Eye (tissue), 1 donor: ENCODE data around the gene DOCK4.
A peak's percentile ranks its signal among the peaks of the same experiment; 100 is the strongest.

Experiments used
- DNase-seq: peaks from one replicate; pipeline ENCODE4 v3.0.0-alpha.2; 2015

DOCK4 gene

DNA sequence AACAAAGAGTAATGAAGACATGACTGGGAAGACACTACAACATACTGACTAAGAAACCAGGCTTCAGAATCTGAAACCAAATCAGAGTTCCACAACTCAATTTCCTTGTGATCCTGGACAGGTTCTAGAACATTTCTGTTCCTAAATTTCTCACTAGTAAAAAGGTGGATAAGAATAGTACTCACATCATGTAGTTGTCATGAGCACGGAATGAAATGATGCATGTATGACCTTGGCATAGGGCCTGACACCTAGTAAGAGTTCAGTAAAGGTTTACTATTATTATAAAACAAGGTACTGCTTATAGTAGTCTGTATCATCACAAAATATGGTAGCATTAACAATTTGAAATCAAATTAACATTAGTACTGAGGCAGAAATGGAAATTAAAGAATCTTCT, 19.9 kb downstream of the DOCK4 start:
- no peak for DNase-seq

DNA sequence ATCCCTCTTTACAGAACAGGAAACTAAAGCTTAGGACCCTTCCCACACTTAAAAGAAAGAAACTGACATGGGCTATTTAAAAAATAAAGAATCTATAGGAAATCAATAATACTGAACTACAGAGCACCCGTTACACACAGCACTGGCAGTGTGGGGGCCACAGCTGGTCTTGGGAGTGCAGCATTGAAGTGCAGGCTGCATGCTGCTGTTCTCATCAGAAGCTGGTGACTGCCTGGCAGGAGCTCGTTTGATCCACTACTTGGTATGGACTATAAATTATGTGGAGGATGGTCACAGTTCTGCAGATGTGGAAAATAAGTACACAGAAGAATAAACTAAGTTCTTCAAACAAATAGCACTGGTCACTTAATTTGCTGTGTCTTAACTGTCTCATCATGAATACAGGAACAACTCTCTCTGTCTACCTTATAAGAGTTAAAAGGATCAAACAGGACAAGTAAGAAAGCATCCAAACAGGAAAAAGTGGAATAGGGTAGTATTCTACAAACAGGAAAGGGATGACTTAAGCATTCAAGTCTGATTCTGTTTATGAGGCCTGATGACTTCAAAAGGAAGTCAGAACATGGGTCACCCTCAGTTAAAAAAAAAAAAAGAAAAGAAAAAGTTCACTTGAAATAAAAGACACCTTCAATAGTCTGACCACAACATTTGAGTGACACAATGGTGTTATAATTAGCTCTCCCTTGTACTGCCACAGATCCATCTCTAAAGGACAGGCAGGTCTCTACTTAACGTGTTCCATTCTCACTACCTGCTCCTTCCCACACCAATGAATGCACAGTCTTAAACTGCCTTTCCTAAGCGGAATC, 21.0 kb downstream of the DOCK4 start:
- no peak for DNase-seq

DNA sequence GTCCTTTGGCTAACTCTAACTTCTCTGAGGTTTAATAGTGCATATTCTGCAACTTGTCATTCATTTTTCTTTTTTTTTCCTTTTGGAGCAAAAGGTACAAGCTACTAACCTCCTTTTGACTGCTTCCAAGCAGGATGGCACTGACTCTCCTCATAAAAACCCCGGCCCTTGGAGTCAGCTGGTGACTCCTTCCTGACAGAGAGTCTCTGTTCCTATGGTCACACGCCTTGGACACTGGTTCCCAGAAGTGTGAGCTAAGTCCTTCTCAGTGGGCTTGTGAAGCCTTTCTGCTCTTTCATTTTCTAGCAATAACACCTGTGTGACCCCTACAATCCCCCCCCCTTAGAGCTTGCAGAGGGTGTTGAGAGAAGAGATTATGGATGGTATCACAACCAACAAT, 21.7 kb downstream of the DOCK4 start:
- DNase-seq = no peak

DNA sequence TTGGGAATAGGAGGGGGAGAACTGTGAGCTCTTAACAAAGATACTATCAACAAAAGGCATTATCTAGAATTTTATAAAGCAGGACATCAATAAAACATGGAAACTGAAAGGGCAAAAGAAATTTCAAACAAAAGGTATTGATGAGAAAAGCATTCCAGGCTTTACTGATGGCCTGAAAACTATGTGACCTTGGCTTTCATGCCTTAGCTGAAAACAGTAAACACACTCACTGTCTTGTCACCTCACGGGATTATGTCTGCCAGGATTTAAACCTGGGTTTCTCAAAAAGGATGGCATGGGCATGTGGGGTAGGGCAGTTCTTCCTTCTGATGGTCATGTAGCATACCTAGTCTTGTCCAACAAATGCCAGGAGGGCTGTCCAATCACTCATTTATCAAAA, 22.9 kb downstream of the DOCK4 start:
- DNase-seq = no peak

DNA sequence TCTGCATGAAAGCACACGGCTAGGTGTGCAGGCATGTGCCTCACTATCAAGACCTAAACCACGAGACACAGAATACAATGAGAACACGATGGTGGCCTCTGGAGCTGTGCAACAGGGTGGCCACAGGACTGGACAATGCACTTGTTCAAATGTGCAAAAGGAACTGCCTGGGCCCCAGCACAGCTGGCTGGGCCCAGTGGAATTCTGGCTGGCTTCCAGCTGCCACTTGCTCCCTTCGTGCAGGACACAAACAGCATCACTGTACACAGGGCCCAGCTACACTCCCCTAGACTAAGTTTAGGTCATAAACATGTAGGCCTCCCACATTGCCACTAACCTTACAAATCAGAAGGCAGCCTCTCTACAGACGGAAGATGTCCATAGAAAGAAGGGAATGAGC, 23.4 kb downstream of the DOCK4 start:
- peak; percentile 31 for DNase-seq

DNA sequence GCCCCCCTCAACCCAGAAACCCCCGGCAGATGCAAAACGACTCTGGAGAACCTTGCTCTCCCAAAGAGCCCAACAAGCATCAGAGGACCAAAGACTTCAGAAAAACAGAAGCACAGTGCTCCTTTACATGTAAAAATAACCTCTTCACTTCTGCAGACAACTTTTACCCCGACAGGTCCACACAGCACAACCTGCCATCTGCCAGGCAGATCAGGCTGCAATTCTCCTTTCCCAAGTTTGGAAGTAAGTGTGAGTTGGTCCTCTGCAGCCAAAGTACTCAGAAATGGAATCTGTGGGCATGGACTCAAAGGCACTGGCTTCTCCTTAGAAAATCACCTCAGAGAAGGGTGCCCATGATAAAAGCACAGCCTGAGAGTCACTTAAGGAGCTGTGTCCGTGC, 26.0 kb downstream of the DOCK4 start:
- DNase-seq = no peak

DNA sequence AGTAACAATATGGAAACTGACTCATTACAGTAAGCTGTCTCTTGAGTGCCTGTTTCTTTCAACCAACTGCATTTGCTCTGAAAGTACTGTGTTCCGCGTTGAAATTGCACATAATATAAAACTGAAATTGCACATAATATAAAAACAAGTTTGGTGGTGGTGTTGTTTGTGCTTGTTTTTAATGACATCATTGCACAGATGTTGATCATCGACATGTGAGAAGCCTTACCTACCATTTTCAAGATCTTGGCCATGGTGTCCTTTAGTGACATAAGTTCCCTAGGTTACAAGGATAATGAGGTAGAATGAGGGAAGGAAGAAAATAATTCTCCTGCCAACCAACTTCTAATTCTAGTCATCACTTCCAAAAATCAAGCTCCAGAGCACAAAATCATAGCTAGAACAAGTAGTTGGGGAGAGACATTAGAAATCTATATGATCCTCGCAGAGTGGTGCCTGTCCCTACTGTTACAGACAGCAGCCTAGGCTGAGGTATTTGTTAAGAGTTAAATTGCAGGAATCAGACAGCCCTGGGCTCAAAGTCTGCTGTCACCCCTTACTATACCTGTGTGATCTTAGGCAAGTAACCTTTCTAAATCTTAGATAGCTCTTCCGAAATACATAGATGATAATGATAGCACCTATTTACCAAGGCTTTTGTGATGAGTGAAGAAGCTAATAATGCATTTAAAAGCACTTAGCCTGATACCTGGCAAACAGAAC, 29.3 kb downstream of the DOCK4 start:
- DNase-seq = no peak

DNA sequence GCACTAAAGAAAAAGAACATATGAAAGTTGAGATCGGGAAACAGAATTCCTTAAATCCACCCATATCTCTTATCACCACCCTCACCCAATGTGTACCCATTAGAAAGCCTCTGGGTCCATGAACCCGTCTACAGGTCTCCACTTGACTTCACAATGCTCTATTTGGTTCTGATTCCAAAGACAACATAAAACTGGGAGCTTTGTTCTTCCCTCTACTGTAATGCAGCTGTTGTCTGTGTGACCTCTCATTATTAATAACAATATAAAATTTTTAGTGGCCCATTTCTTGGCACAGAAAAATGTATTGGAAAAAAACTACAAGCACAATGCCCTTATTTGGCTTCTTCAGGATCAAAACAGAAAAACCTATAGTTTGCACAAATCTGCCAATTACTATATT, 30.0 kb downstream of the DOCK4 start:
- no peak for DNase-seq

DNA sequence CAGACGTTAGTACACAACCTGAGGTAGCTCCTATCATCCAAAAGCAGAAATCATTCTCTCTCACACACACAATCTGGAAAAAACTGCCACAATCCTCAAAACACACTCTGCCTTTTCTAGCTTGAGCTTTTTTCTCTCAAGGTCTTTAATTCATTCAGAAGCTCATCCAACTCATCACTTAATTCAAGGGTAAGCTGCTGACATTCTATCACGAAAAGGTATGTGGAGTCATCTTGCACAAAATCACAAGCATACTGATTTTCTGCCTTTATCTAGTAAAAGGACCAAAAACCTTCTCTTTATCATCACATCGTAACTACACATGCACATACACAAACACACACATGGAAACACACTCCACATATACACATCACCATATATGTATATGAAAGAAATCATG, 32.0 kb downstream of the DOCK4 start:
- DNase-seq = no peak

DNA sequence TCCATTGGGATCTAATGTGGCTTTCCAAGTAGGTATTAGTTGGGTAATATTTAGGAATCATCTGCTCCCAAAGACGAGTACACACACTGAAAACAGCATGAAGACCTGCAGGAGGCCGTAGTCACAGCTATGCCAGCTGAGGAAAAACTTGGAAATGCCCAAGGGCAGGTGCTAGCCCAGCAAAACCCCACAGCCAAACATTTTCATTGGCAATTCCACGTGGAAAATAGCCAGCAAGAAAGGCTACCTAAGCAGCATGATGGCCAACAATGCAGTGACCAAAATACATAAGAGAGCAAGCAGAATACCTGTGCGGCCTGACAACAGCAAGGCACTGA, 32.7 kb downstream of the DOCK4 start:
- DNase-seq = no peak

DNA sequence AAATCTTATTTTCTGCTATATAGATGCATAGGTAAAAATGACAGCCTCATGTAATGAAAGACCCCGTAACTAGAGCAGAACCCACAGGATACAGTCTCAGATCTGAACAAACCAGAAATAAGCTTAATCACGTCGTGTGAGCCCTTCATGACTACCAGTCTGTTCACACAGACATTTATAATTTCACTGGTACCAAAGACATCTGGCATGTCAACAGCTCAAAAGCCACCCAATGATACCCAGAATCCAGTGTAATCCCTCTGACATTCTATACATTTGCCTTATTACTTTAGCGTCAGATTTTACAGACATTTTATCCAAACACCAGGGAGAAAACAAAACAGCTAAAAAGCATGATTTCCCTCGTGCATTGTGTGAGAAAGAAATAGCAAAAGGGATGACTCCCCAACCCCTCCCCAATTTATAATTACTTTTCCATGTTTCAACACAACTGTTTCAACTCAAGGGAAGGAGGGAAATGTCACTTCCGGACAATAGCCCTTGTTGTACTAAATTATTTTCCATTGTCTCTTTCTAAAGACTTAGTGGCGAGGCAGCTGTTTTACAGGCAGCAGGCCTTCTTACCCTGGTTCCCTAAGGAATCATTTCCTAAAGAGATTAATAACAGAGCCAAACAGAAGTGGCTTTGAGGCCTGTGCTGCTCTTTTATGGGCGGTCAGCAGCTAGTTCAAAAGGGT, 33.2 kb downstream of the DOCK4 start:
- DNase-seq = peak; percentile 53

DNA sequence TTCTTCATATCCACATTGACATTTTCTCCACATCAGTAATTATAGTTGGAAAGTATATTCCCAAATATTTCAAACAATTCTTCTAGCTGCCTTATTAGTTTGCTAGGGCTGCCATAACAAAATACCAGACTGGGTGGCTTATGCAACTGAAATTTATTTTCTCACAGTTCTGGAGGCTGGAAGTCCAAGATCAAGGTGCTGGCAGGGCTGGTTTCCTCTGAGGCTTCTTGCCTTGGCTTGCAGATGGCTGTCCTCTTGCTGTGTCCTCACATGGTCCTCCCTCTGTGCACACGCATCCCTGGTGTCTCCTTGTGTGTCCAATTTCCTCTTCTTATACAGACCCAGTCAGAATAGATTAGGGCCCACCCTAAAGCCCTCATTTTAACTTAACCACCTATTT, 34.5 kb downstream of the DOCK4 start:
- no peak for DNase-seq

DNA sequence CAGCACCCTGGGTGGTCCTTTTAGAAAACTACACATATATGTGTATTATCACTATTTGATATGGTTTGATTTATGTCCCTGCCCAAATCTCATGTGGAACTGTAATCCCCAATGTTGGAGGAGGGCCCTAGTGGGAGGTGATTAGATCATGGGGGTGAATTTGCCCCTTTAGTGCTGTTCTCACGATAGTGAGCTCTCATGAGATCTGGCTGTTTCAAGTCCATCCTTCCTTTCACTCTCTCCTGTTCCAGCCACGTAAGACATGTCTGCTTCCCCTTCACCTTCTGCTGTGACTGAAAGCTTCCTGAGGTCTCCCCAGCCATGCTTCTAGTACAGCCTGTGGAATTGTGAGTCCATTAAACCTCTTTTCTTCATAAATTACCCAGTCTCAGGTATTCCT, 37.3 kb downstream of the DOCK4 start:
- no peak for DNase-seq

DNA sequence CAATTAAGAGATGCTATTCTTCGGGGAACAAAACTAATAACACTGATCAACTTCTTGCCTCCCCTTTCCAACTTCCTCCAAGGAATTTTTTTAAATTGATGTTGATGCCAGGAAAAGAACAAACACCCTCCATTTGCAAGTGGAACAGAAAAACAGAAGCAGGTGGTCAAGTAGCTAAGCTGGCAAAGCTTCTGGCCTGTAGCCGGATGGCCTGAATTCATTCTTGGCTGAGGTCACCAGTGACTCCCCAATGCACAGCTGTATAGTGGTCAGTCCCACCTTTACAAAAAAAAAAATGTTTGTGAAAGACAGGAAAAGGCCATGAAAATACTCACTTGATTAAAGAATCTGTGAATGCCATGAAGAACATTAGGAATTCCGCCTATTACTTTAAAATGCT, 39.1 kb downstream of the DOCK4 start:
- DNase-seq = no peak

DNA sequence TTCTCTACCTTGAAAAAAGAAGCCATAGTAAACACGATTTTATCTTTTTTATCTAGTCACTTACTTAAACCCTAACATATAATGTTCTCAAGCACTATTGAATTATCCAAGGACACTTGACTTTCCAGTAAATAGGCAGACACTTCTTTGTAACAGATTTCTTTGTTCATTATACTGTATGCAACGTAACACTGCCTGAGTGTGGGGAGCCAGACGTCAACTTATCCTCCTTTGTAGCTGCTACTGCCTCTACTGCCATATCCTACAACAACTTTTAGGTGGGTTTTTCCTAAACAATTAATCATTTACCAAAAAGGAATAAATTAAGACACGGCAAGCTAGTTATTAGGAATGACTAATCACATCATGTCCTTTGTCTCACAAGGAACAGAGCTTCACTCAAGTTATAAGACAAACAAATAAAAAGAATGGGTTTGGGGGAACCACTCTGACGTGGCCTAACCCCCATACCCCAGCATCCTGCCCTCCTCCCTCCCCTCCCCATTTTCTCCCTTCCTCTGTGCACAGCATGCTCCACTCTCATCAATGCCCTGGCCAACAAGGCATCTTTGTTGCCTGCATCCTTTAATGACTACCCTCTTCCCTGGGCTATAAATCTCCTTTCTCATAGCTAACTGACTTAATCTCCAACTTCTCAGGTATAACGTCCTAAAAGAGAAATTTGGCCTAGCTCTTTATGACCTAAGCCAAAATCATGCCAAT, 43.3 kb downstream of the DOCK4 start:
- no peak for DNase-seq

DNA sequence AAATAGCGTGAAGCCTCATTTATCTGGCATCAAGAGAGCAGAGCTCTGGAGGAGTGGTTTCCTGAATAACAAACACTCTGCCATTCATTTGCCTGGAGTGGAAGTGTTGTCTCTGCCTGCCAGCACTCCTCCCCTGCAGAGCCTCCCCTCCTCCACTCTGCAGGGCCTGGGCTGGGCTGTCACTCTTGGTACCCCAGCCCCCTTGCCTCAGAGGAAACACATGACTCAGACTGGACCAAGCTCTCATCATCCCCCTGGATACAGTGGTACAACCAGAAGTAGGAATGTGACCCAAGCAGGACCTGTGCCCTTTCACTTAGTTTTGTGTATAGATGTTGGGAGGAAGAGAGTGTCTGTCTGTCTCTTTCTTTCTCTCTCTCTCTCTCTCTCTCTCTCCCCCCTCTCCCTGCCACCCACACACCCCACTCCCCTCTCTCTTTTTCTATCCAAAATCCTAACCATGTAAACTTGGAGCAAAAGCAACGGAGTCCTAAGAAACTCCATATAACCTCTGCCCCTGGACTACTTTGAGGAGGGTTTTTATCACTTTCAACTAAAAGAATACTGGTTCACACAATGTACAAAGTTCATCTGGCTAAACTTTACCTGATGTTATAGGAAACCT, 43.9 kb downstream of the DOCK4 start:
- DNase-seq = peak; percentile 79

DNA sequence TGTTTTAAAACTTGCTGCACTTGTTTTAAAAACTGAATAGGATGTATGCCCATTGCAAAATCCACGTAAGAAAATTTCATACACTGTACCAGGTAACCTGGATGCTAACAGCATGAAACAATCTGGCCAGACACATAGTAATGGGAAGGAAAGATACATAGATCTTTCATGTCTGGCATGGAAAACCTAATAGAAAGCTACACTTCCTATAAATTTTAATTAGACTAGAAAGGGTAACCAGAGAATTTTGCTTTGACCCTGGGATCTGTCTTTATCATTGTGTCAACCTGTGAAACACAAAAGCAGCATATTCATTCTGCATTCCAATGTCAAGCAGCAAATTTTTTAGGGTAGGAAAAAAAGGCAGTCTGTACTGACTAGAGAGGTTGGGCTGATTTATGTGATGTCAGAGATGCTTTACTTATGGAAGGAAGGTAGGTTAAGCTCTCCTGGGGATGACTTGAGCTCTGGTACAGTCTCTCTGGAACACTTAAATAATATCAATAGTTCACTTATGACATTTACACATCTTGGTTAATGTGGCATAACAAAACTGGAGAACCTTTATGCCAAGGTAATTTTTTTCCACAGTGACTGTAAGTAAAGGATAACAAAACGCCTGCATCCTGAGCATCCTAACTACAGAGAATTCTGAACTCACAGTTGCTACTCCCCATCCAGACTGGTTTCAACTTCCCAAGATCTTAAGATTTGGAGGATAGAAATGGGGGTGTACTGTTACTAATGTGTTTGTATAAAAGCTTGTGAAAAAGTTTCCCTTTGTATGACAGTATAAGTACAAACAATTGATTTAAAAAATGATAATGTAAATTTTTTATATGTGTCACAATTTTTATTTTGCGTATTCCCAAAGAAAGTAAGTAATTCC, 44.7 kb downstream of the DOCK4 start:
- DNase-seq = peak; percentile 44

DNA sequence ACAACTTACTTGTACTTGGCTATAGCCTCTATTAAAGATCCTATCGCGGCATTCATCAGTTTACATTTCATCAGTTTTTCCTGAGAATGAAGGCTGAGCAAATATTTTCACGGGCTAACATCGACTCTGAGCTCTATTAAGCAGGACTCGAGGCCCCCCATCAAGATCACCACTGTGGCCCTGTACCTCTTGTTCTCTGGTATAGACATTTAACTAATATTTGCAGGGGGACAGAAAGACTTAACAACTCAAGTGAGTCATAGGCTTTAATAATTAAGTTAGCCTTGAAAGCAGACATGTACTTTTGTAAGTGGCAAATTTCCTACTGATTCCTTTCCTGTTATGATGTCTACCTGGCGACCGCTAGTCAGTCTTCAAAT, 45.4 kb downstream of the DOCK4 start:
- peak; percentile 28 for DNase-seq

DNA sequence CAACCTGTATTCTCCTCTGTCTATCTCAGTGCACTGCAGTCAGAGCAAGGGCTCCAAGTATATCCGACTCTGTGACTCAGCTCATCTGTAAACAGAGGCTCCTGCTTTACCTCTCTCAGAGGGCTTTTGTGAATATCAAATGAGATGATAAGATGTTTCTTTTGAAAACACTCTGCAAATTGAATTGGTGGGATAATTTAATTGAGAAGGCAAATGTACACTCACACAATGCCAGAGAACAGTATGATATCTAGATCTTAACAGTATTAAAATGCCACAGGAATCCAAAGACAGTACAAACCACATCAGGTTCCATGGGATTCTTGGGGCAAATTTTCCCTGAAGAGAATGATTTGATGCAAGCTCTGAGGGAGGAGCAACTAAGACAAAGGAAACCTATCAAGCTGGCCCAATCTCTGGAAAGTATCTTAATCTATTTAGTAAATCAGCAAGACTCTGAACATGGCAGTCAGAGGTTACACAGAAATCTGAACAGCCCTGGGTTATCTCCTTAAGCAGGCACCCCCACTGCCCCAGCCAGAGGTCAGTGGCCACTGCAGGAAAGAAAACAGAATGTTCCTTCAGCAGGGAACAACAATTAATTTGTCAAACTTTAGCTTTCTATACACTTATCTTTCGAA, 45.9 kb downstream of the DOCK4 start:
- peak; percentile 24 for DNase-seq

DNA sequence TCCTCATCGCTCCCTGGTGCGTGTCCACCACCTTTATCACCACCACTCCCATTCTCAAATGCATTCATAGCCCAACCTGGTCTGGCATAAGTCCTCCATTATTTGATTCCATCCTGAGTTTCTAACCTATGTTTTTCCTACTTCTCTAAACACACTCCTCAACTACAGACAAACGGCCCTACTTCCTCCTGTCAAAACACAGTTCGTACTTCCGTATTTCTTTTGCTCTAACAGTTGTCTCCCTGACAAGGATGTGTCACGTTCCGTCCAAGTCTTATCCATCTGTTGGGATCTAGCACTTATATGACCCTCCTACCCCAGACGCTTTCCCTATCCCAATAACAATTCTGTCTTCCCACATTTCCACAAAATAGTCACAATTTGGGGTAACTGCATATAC, 46.8 kb downstream of the DOCK4 start:
- no peak for DNase-seq

DNA sequence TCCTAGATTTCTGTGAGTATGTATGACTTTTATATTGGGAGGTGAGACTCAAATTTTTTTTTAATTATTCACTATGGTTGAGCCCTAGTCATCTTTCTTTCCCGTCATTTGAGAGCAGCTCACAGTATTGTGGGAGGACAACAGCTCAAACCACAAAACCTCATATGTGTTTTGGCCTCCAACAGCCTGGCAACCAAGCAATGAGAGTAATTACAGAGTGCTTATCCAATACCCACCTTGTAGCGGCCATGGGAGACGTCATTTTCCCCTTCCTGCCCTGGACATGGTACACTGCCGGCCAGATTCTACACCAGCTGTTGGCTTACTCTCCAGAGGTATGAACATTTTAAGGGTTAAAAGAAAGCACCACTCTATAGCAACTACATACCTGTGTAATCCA, 49.1 kb downstream of the DOCK4 start:
- DNase-seq = no peak
